HepG2 (cell line): ENCODE data around the gene KRABD2.

Experiments used
- ATAC-seq: fragments of 200-7000 bp; cut with Tn5 transposase; 3 replicates; pipeline ENCODE4 v1.9.1; 2020; ENCODE audit warnings: mild to moderate bottlenecking, moderate library complexity
- BruUV-seq: library from RNA; stranded (reverse); fragments of 400-500 nt; replicated peaks from 2 replicates; lab custom pipeline; 2021; lab: Mats Ljungman, UMichigan
- CTCF ChIA-PET: fragments of 300-600 bp; formaldehyde crosslinking; extraction: SDS; loops from one replicate; lab custom pipeline; 2021; ENCODE audit warnings: low total read pairs, inconsistent platforms, low intra/inter-chr PET ratio; lab: Yijun Ruan, JAX
- POLR2A ChIA-PET: fragments of 350-600 bp; sonication (Branson Sonifier 250); formaldehyde crosslinking; loops from one replicate; lab custom pipeline; 2020; ENCODE audit warnings: antibody characterized with exemption, inconsistent platforms; lab: Yijun Ruan, JAX
- DNase-seq: peaks from one replicate; pipeline ENCODE4 v3.0.0-alpha.2; 2015; ENCODE audit warnings: low spot score
- FAIRE-seq: peaks from 3 replicates; lab custom pipeline; 2011; peaks lifted over from hg19 to GRCh38; lab: Jason Lieb, UNC
- H2AFZ ChIP-seq: one replicate; pipeline ENCODE4 v1.6.1; 2011; ENCODE audit warnings: low read length, inconsistent platforms
- H3K27ac ChIP-seq: fragments of 300-600 bp; 3 replicates; pipeline ENCODE4 v1.8.0; 2011; ENCODE audit warnings: mixed run types, mild to moderate bottlenecking, mixed read lengths, low read length, inconsistent platforms; ENCODE audit not compliant: insufficient read depth; ENCODE audit errors: extremely low read length
- H3K27me3 ChIP-seq, 2 experiments: fragments of 200-600 bp in 1 of 2; 2 replicates in 1 of 2; 3 replicates in 1 of 2; pipeline versions ENCODE4 v1.6.0 to v1.8.0; 2011; ENCODE audit warnings: low read length in 2 of 2, mild to moderate bottlenecking in 2 of 2, moderate library complexity in 2 of 2, inconsistent platforms in 1 of 2; ENCODE audit not compliant: insufficient read depth in 2 of 2, control insufficient read depth in 1 of 2
- H3K36me3 ChIP-seq, 2 experiments: fragments of 200-600 bp in 1 of 2; replicated peaks in 1 of 2; 2 replicates in 1 of 2; 3 replicates in 1 of 2; pipeline versions ENCODE4 v1.5.1 to v1.8.0; 2011; ENCODE audit warnings: low read length in 2 of 2, inconsistent platforms in 1 of 2; ENCODE audit not compliant: insufficient read depth in 2 of 2, control insufficient read depth in 1 of 2
- H3K4me1 ChIP-seq: 2 replicates; pipeline ENCODE4 v1.5.1; 2012; ENCODE audit warnings: low read length, inconsistent platforms; ENCODE audit not compliant: insufficient read depth
- H3K4me2 ChIP-seq: 2 replicates; pipeline ENCODE4 v1.6.0; 2011; ENCODE audit warnings: low read depth, low read length, inconsistent platforms
- H3K4me3 ChIP-seq, 3 experiments: fragments of 200-600 bp in 1 of 3; sonication (generic), shearing (Covaris generic) in 1 of 3; replicated peaks in 1 of 3; 2 replicates each; pipeline ENCODE4 v1.5.1; 2011 to 2016; ENCODE audit warnings: low read length in 3 of 3, inconsistent platforms in 2 of 3, low read depth in 2 of 3, mild to moderate bottlenecking in 2 of 3, control low read depth in 1 of 3, mixed read lengths in 1 of 3; ENCODE audit not compliant: insufficient read depth in 1 of 3
- H3K79me2 ChIP-seq: one replicate; pipeline ENCODE4 v1.6.1; 2011; ENCODE audit warnings: low read length, inconsistent platforms; ENCODE audit not compliant: insufficient read depth
- H3K9ac ChIP-seq: 2 replicates; pipeline ENCODE4 v1.6.0; 2011; ENCODE audit warnings: mild to moderate bottlenecking, low read depth, low read length, inconsistent platforms; ENCODE audit not compliant: insufficient read depth
- H3K9me3 ChIP-seq: 2 replicates; pipeline ENCODE4 v1.5.1; 2012; ENCODE audit warnings: mild to moderate bottlenecking, low read length
- H4K20me1 ChIP-seq: 2 replicates; pipeline ENCODE4 v1.6.0; 2011; ENCODE audit warnings: inconsistent platforms, mild to moderate bottlenecking, low read length, moderate library complexity; ENCODE audit not compliant: insufficient read depth
- ELF4 ChIP-seq: sonication (generic); formaldehyde crosslinking; IDR thresholded peaks from 2 replicates; pipeline ENCODE4 v1.5.0; 2020; ENCODE audit warnings: missing genetic modification reagents, mild to moderate bottlenecking, moderate library complexity, borderline replicate concordance
- EZH2 ChIP-seq: conservative IDR thresholded peaks from 2 replicates; pipeline ENCODE4 v1.6.1; 2012; ENCODE audit warnings: mild to moderate bottlenecking, low read depth, low read length, moderate library complexity
- MED1 ChIP-seq: sonication (generic); formaldehyde crosslinking; IDR thresholded peaks from 2 replicates; pipeline ENCODE4 v1.4.0; 2020; ENCODE audit warnings: missing genetic modification reagents
- MXI1 ChIP-seq: IDR thresholded peaks from 3 replicates; pipeline ENCODE4 v1.6.1; 2012; ENCODE audit warnings: low read depth, low read length, inconsistent platforms, borderline replicate concordance
- MYNN ChIP-seq: sonication (generic); formaldehyde crosslinking; IDR thresholded peaks from 2 replicates; pipeline ENCODE4 v1.4.0; 2020; ENCODE audit warnings: mild to moderate bottlenecking, low read depth, missing genetic modification reagents
- PHF5A ChIP-seq: IDR thresholded peaks from one replicate; pipeline ENCODE4 v1.6.1; 2018; ENCODE audit warnings: low read depth, missing genetic modification reagents; ENCODE audit not compliant: unreplicated experiment
- RFXAP ChIP-seq: sonication (generic); formaldehyde crosslinking; IDR thresholded peaks from 2 replicates; pipeline ENCODE4 v1.4.0; 2020; ENCODE audit warnings: missing genetic modification reagents, borderline replicate concordance
- RNF2 ChIP-seq: fragments of 450-650 bp; conservative IDR thresholded peaks from 2 replicates; pipeline ENCODE4 v1.6.1; 2016; ENCODE audit warnings: low read depth
- SRY ChIP-seq: sonication (generic); formaldehyde crosslinking; IDR thresholded peaks from 2 replicates; pipeline ENCODE4 v1.8.0; 2022; ENCODE audit warnings: mild to moderate bottlenecking, missing genetic modification reagents
- THAP9 ChIP-seq: sonication (generic); formaldehyde crosslinking; IDR thresholded peaks from 2 replicates; pipeline ENCODE4; 2020; ENCODE audit warnings: missing genetic modification reagents, mild to moderate bottlenecking, borderline replicate concordance
- ZBTB38 ChIP-seq: sonication (generic); formaldehyde crosslinking; IDR thresholded peaks from 2 replicates; pipeline ENCODE4 v1.5.1; 2020; ENCODE audit warnings: mild to moderate bottlenecking, missing genetic modification reagents
- ZNF687 ChIP-seq: sonication (generic); formaldehyde crosslinking; IDR thresholded peaks from 2 replicates; pipeline ENCODE4 v1.5.1; 2020; ENCODE audit warnings: mild to moderate bottlenecking, missing genetic modification reagents, moderate library complexity
- ZNF720 ChIP-seq: sonication (generic); formaldehyde crosslinking; IDR thresholded peaks from 2 replicates; pipeline ENCODE4 v1.4.0; 2020; ENCODE audit warnings: missing genetic modification reagents
- ZNF747 ChIP-seq: sonication (generic); formaldehyde crosslinking; IDR thresholded peaks from 2 replicates; pipeline ENCODE4 v1.8.1; 2023; ENCODE audit warnings: missing genetic modification reagents, mild to moderate bottlenecking, borderline replicate concordance
- WGBS: methylation state at CpG from one replicate; pipeline ENCODE4 v1.1.6; 2017; ENCODE audit warnings: low lambda C conversion rate; 5-methylcytosine and 5-hydroxymethylcytosine counted together
- in situ Hi-C: cut with HindIII; loops from 2 replicates; pipeline ENCODE4 v1.10.0; 2017; ENCODE audit warnings: low pct_unique_long_range_greater_than_20kb; ENCODE audit not compliant: extremely low pct_ligation_motif_present
- intact Hi-C: fragments of 100-400 bp; cut with micrococcal nuclease; formaldehyde crosslinking; loops from one replicate; pipeline ENCODE4 v1.10.0; 2022; ENCODE audit not compliant: unreplicated experiment
- TF ChIP-seq, protein P1 (sequence below): sonication (generic); formaldehyde crosslinking; IDR thresholded peaks from 2 replicates; pipeline ENCODE4 v1.4.0; 2020; ENCODE audit warnings: missing genetic modification reagents

KRABD2 gene

DNA sequence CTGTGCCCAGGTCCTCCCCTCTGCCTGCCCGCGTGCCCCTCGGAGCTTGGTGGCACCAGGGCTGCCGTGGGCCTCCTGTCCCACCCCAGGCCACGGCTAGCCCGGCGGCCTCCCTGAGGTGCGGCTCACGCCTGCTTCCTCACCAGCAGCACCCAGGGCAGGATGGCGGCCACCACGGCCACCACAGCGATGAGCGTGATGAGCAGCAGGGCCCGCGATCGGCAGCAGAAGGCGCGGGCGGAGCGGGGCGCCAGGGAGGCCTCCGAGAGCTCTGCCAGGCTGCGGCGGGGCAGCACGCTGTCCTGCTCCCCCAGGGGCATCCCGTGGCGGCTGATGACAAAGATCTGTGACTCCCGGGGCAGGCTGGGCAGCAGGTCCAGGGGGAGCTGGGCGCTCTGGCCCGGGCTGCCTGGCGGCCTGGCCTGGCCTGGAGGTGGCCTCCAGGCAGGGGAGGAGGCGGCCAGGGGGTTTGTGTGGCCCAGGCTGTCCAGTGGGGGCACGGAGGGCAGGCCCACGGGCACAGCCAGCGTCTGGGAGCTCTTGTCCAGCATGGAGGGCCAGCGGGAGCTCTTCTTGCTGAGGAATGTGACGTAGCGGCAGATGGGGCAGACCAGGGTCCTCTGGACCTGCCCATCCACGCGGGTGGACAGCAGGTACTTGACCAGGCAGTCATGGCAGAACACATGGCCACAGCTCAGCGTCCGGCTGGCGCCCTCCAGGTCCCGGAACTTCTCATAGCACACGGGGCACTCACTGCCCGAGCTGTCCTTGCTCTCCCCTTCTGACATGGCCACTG, 16.4 kb upstream of the KRABD2 start:
- BruUV-seq: no TSS peak
- TF ChIP-seq ZNF687: 0 out of 2 replicates have a peak, but pooled peaks have one; percentile 15
- TF ChIP-seq ZBTB38 (CRISPR knock-in tag): 0 out of 2 replicates have a peak, but pooled peaks have one; percentile 10
- no peak for TF ChIP-seq PHF5A
- TF ChIP-seq RFXAP: no peak
- TF ChIP-seq MED1: no peak
- TF ChIP-seq MYNN: no peak
- TF ChIP-seq ZNF720 (CRISPR knock-in tag): no peak
- no peak for TF ChIP-seq THAP9 (CRISPR knock-in tag)
- TF ChIP-seq RNF2: no peak
- no peak for TF ChIP-seq MXI1
- TF ChIP-seq, protein P1, sequence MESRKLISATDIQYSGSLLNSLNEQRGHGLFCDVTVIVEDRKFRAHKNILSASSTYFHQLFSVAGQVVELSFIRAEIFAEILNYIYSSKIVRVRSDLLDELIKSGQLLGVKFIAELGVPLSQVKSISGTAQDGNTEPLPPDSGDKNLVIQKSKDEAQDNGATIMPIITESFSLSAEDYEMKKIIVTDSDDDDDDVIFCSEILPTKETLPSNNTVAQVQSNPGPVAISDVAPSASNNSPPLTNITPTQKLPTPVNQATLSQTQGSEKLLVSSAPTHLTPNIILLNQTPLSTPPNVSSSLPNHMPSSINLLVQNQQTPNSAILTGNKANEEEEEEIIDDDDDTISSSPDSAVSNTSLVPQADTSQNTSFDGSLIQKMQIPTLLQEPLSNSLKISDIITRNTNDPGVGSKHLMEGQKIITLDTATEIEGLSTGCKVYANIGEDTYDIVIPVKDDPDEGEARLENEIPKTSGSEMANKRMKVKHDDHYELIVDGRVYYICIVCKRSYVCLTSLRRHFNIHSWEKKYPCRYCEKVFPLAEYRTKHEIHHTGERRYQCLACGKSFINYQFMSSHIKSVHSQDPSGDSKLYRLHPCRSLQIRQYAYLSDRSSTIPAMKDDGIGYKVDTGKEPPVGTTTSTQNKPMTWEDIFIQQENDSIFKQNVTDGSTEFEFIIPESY (CRISPR knock-in tag): peak; percentile 66; the same call in 1 of the 2 replicates
- TF ChIP-seq EZH2: no peak
- TF ChIP-seq SRY (CRISPR knock-in tag): no peak
- TF ChIP-seq ELF4: no peak
- no peak for TF ChIP-seq ZNF747

More for the DNA sequence above, 16.4 kb upstream of the KRABD2 start:
- ChIA-PET CTCF (no interaction called here), POLR2A (interaction anchor here (0.9 kb wide), 1 partner anchor 9 kb away, joined by 5 read pairs; no protein-coding TSS in a partner anchor)
- no peak overlapping the region for H2AFZ ChIP-seq
- no peak overlapping the region for H3K4me2 ChIP-seq
- DNase-seq (no peak), FAIRE-seq (no peak), ATAC-seq (peak; percentile 36)
- no peak overlapping the region; a peak in 1 of 6 replicates for H3K4me3 ChIP-seq
- intact Hi-C loops: no loop called here
- peaks cover 0 to 31% of the 10 kb centered on the region in 2 experiments; a peak in 4 of 5 replicates for H3K27me3 ChIP-seq
- no peak overlapping the region for H3K27ac ChIP-seq
- H3K9me3 ChIP-seq: no peaks in the 10 kb centered on the region
- no peaks in the 10 kb centered on the region for H3K79me2 ChIP-seq
- 70% methylated on average over 8 of the region's 46 CpGs for WGBS
- H3K36me3 ChIP-seq: no peaks in the 10 kb centered on the region
- in situ Hi-C loops: no loop called here
- H3K4me1 ChIP-seq: peaks cover 17% of the 10 kb centered on the region
- H4K20me1 ChIP-seq: no peaks in the 10 kb centered on the region
- H3K9ac ChIP-seq: no peak overlapping the region
